ENCODE data around the gene DNASE1L2. TPM values are rescaled to one million over a fixed set of nuclear protein-coding genes. Genes with fewer than 3 reads are reported as not detected.

The DNASE1L2 gene
- total and polyA plus RNA-seq, 10 of the 15 experiments (the other 5 are each of a cell fraction or from before 2014, with no cell fraction given) = 0.06 to 1.5 (median 0.29) TPM

- intact Hi-C loops (cut with micrococcal nuclease; ENCODE audit: unreplicated experiment) (no loop called here), in situ Hi-C loops (cut with MboI) (no loop called here)
- Histone ChIP-seq H2AFZ (ENCODE audit: control insufficient read depth, low read depth, low read length) (no peak overlapping the region), H3K27me3 (replicated peaks in 1 of 2; ENCODE audit: control insufficient read depth in 2 of 2, insufficient read depth in 2 of 2, low read length in 1 of 2) (no peaks in the 10 kb centered on the region), H4K20me1 (ENCODE audit: control insufficient read depth, insufficient read depth) (no peaks in the 10 kb centered on the region), H3K27ac (ENCODE audit: control insufficient read depth, insufficient read depth) (no peak overlapping the region), H3K4me2 (ENCODE audit: control insufficient read depth, insufficient read depth) (no peak overlapping the region), H3K9ac (ENCODE audit: control insufficient read depth, insufficient read depth, low read length) (no peak overlapping the region), H3K4me1 (ENCODE audit: control insufficient read depth, insufficient read depth, low read length) (peaks cover 6% of the 10 kb centered on the region), H3K9me3 (replicated peaks; ENCODE audit: control insufficient read depth, insufficient read depth, low read length) (no peaks in the 10 kb centered on the region), H3K4me3 (no peak overlapping the region), H3K79me2 (ENCODE audit: control insufficient read depth, insufficient read depth, low read length) (no peaks in the 10 kb centered on the region; the same call in 1 of the 2 replicates), H3K36me3 (ENCODE audit: control insufficient read depth in 2 of 2, insufficient read depth in 2 of 2, low read length in 1 of 2) (peaks cover 32 to 42% of the 10 kb centered on the region in 2 experiments)
- TF ChIP-seq PAX8 (IDR thresholded peaks at IDR 0.05) (no peak), MLLT1 (IDR thresholded peaks at IDR 0.05) (no peak), POLR2AphosphoS5 (IDR thresholded peaks at IDR 0.05; ENCODE audit: low read length) (peak; percentile 34; the same call in 1 of the 2 replicates), NFYB (IDR thresholded peaks at IDR 0.05; ENCODE audit: insufficient read depth, low read depth, low read length) (no peak), POLR2A (IDR thresholded peaks at IDR 0.05; ENCODE audit: low read depth, low read length) (peak; percentile 52; the same call in 1 of the 2 replicates), POLR2AphosphoS2 (IDR thresholded peaks at IDR 0.05; ENCODE audit: low read depth, low read length) (no peak), NFIC (IDR thresholded peaks at IDR 0.05; ENCODE audit: low read depth, low read length) (no peak)
- no peak for FAIRE-seq
- no TSS peak for BruUV-seq (replicated peaks)
- SMC1A ChIA-PET (ENCODE audit: uncharacterized antibody, unreplicated experiment) = no interaction called here
- no peak for ATAC-seq
- RAD21 ChIA-PET (ENCODE audit: unreplicated experiment) = no interaction called here
- CTCF ChIA-PET = interaction anchor here (0.7 to 1.0 kb wide), 2 partner anchors 10 to 46 kb away, joined by 3 read pairs; partner anchors contain the start of gene BRICD5
- POLR2A ChIA-PET = interaction anchor here (0.6 kb wide), 1 partner anchor 33 kb away, joined by 6 read pairs; no protein-coding TSS in a partner anchor
- no peak for DNase-seq (ENCODE audit: low read depth, low spot score)
- WGBS (ENCODE audit: insufficient coverage, insufficient replicate concordance, low lambda C conversion rate, missing lambda C conversion rate) = over 99% methylated on average over 12 of the region's 12 CpGs
Measured at GRCh38 chr16:2256531-2257140, 20.4 kb downstream of the DNASE1L2 start.

Measured in GM12878 (cell line).